CD14-positive monocyte (primary cell): Measurements from ENCODE around the gene IL1R2. TPM values are rescaled to one million over a fixed set of nuclear protein-coding genes. Genes with fewer than 3 reads are reported as not detected.
A peak's percentile ranks its signal among the peaks of the same experiment; 100 is the strongest.
"Not testable (repeated sequence)": the region's sequence is repeated elsewhere in the genome, so short reads cannot be mapped to it uniquely, and the experiment has no call there.

Source experiments
- DNase-seq, 3 donors: peaks; one replicate each; pipeline ENCODE4 v3.0.0-alpha.2; 2011 to 2022
- H2AFZ ChIP-seq: 2 replicates; pipeline ENCODE4 v1.6.0; 2012; ENCODE audit warnings: mild to moderate bottlenecking, low read depth, low read length, inconsistent platforms; ENCODE audit not compliant: insufficient read depth, poor library complexity, severe bottlenecking
- H3K27ac ChIP-seq, 2 donors: 1 replicate in 1 of 2; 2 replicates in 1 of 2; pipeline ENCODE4 v1.5.1; 2012 to 2013; ENCODE audit warnings: low read length in 2 of 2, control low read depth in 1 of 2, inconsistent platforms in 1 of 2, low read depth in 1 of 2, mild to moderate bottlenecking in 1 of 2
- H3K27me3 ChIP-seq, 2 donors: one replicate each; pipeline versions ENCODE4 v1.6.0 to v1.6.1; 2011 to 2013; ENCODE audit warnings: low read length in 2 of 2; ENCODE audit not compliant: control insufficient read depth in 2 of 2, insufficient read depth in 2 of 2
- H3K36me3 ChIP-seq, 2 donors: replicated peaks in 1 of 2; 1 replicate in 1 of 2; 2 replicates in 1 of 2; pipeline versions ENCODE4 v1.5.1 to v1.6.1; 2012 to 2013; ENCODE audit warnings: low read length in 2 of 2, control low read depth in 1 of 2, inconsistent platforms in 1 of 2, mild to moderate bottlenecking in 1 of 2; ENCODE audit not compliant: insufficient read depth in 2 of 2, control insufficient read depth in 1 of 2
- H3K4me1 ChIP-seq, 2 donors: 1 replicate in 1 of 2; 2 replicates in 1 of 2; pipeline versions ENCODE4 v1.5.1 to v1.6.1; 2012 to 2013; ENCODE audit warnings: low read length in 2 of 2, control low read depth in 1 of 2, inconsistent platforms in 1 of 2, mild to moderate bottlenecking in 1 of 2, moderate library complexity in 1 of 2; ENCODE audit not compliant: insufficient read depth in 2 of 2, control insufficient read depth in 1 of 2
- H3K4me2 ChIP-seq: replicated peaks from 2 replicates; pipeline ENCODE3; 2012; ENCODE audit warnings: low read length, moderate library complexity, mild to moderate bottlenecking; ENCODE audit not compliant: poor library complexity, severe bottlenecking; ENCODE audit errors: extremely low read depth
- H3K4me3 ChIP-seq, 3 experiments: fragments of 200-600 bp in 1 of 3; sonication (generic) in 1 of 3; replicated peaks in 1 of 3; 1 replicate in 2 of 3; 2 replicates in 1 of 3; pipeline ENCODE4 v1.5.1; 2011 to 2013; ENCODE audit warnings: low read length in 3 of 3, mild to moderate bottlenecking in 3 of 3, control low read depth in 2 of 3, low read depth in 2 of 3, inconsistent platforms in 1 of 3, moderate library complexity in 1 of 3
- H3K79me2 ChIP-seq: 2 replicates; pipeline ENCODE4 v1.6.0; 2012; ENCODE audit warnings: mild to moderate bottlenecking, control low read depth, inconsistent platforms, low read length, moderate library complexity; ENCODE audit not compliant: insufficient read depth
- H3K9ac ChIP-seq: 2 replicates; pipeline ENCODE4 v1.6.0; 2017; ENCODE audit warnings: low read length, mild to moderate bottlenecking; ENCODE audit not compliant: insufficient read depth, poor library complexity, severe bottlenecking
- H3K9me3 ChIP-seq, 2 donors: replicated peaks in 1 of 2; 1 replicate in 1 of 2; 2 replicates in 1 of 2; pipeline versions ENCODE4 v1.5.1 to v1.6.1; 2012 to 2013; ENCODE audit warnings: low read length in 2 of 2, control low read depth in 1 of 2; ENCODE audit not compliant: control insufficient read depth in 1 of 2, insufficient read depth in 1 of 2
- H4K20me1 ChIP-seq: 2 replicates; pipeline ENCODE4 v1.6.0; 2012; ENCODE audit warnings: mild to moderate bottlenecking, low read length, control low read depth, moderate library complexity; ENCODE audit not compliant: insufficient read depth
- H3K27ac Mint-ChIP-seq, 7 donors: one replicate each; pipeline ENCODE4 v1.8.0; 2020; ENCODE audit warnings: mild to moderate bottlenecking in 7 of 7, mixed read lengths in 7 of 7, moderate library complexity in 6 of 7, inconsistent platforms in 2 of 7
- H3K27me3 Mint-ChIP-seq, 3 donors: one replicate each; pipeline ENCODE4 v1.8.0; 2021 to 2022; ENCODE audit warnings: low read depth in 3 of 3, mild to moderate bottlenecking in 3 of 3, mixed read lengths in 3 of 3, moderate library complexity in 3 of 3, inconsistent platforms in 1 of 3
- H3K36me3 Mint-ChIP-seq, 2 donors: one replicate each; pipeline ENCODE4 v1.8.0; 2020; ENCODE audit warnings: mixed read lengths in 2 of 2, inconsistent platforms in 1 of 2, mild to moderate bottlenecking in 1 of 2
- H3K4me1 Mint-ChIP-seq: one replicate; pipeline ENCODE4 v1.8.0; 2020; ENCODE audit warnings: mild to moderate bottlenecking, mixed read lengths
- H3K4me3 Mint-ChIP-seq, 2 donors: one replicate each; pipeline ENCODE4 v1.8.0; 2020; ENCODE audit warnings: mild to moderate bottlenecking in 2 of 2, mixed read lengths in 2 of 2, moderate library complexity in 1 of 2
- H3K9me3 Mint-ChIP-seq, 7 donors: one replicate each; pipeline ENCODE4 v1.8.0; 2020 to 2022; ENCODE audit warnings: mixed read lengths in 7 of 7, mild to moderate bottlenecking in 6 of 7, moderate library complexity in 6 of 7, inconsistent platforms in 2 of 7
- WGBS: methylation state at CpG from one replicate; pipeline ENCODE4 v1.1.5; 2013; ENCODE audit warnings: missing lambda C conversion rate; ENCODE audit not compliant: insufficient coverage; 5-methylcytosine and 5-hydroxymethylcytosine counted together
- intact Hi-C, 2 donors: fragments of 100-400 bp; cut with micrococcal nuclease; formaldehyde crosslinking; loops; one replicate each; pipeline versions ENCODE4 v1.15.0 to v1.15.1; 2023
- polyA plus RNA-seq, 3 donors: library from polyadenylated mRNA; depleted of rRNA in 1 of 3; unstranded in 2 of 3; stranded (reverse) in 1 of 3; fragments of 300-500 nt in 2 of 3; fragments of >200 nt in 1 of 3; fragmentation: Illumina TruSeq in 2 of 3; gene quantifications; 1 replicate in 2 of 3; 2 replicates in 1 of 3; pipeline ENCODE4 v1.2.3, GENCODE V29; 2012 to 2021
- TF ChIP-seq, protein P1 (sequence below): fragments of 200-600 bp; IDR thresholded peaks from one replicate; pipeline ENCODE4 v1.8.0; 2022; ENCODE audit warnings: antibody characterized with exemption, mild to moderate bottlenecking

The IL1R2 gene
- polyA plus RNA-seq, 3 donors = 5.9 to 12.0 (median 6.2) TPM

DNA sequence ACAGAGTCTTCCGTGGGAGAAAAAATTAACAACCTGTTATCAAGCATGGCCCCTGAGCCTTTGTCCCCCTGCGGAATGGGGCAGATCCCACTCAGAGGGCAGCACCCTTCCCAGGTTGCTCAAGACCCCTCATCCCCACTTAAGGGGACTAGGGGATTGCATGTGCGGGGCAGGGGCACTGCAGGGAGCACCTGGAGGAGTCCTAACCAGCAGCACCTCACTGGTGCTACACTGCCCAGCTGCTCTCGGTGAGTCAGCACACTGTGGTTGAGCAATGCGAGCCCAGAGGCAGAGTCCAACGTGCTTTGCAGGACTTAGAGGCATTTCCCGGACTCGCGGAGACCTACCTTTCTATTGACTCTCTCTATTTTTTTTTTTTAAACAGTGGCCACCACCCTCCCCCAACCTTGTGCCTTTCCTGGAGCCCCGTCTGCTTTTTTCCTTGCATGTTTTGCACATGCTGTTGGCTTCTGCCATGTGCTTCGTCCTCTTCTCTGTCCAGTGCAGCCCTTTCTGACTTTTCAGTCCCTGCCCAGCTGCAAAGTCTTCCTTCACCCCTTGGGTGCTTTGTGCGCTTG, 74.0 kb downstream of the IL1R2 start:
- Histone ChIP-seq H3K9ac (no peak overlapping the region), H2AFZ (no peak overlapping the region), H3K79me2 (no peaks in the 10 kb centered on the region), H3K4me2 (no peak overlapping the region), H3K36me3 (no peaks in the 10 kb centered on the region), H3K9me3 (peaks cover 10 to 13% of the 10 kb centered on the region in 2 donors), H3K27ac (peak overlapping the region in 1 of 2 donors; percentile 38), H3K4me1 (peaks cover 34 to 44% of the 10 kb centered on the region in 2 donors), H3K27me3 (no peaks in the 10 kb centered on the region), H4K20me1 (no peaks in the 10 kb centered on the region), H3K4me3 (peak overlapping the region in 1 of 3 experiments; percentile 25)
- Mint-ChIP-seq H3K9me3 (peaks cover 13 to 30% (median 14%) of the 10 kb centered on the region in 7 donors), H3K4me1 (peaks cover 41% of the 10 kb centered on the region), H3K36me3 (peaks cover 2 to 18% of the 10 kb centered on the region in 2 donors), H3K27ac (peak overlapping the region in 4 of 7 donors; percentile 23 to 70 (median 58)), H3K27me3 (peaks cover 3 to 6% (median 4%) of the 10 kb centered on the region in 3 donors), H3K4me3 (peak overlapping the region in 1 of 2 donors; percentile 64)
- peak; percentile 35 to 62 (median 51) for DNase-seq
- TF ChIP-seq, protein P1, sequence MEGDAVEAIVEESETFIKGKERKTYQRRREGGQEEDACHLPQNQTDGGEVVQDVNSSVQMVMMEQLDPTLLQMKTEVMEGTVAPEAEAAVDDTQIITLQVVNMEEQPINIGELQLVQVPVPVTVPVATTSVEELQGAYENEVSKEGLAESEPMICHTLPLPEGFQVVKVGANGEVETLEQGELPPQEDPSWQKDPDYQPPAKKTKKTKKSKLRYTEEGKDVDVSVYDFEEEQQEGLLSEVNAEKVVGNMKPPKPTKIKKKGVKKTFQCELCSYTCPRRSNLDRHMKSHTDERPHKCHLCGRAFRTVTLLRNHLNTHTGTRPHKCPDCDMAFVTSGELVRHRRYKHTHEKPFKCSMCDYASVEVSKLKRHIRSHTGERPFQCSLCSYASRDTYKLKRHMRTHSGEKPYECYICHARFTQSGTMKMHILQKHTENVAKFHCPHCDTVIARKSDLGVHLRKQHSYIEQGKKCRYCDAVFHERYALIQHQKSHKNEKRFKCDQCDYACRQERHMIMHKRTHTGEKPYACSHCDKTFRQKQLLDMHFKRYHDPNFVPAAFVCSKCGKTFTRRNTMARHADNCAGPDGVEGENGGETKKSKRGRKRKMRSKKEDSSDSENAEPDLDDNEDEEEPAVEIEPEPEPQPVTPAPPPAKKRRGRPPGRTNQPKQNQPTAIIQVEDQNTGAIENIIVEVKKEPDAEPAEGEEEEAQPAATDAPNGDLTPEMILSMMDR = no peak
- 47% methylated on average over 10 of the region's 12 CpGs for WGBS
- intact Hi-C loops = loop anchor here in 1 of 2 donors (2.0 to 5.0 kb wide), 2 partner anchors 13 to 37 kb away; no protein-coding TSS in a partner anchor

DNA sequence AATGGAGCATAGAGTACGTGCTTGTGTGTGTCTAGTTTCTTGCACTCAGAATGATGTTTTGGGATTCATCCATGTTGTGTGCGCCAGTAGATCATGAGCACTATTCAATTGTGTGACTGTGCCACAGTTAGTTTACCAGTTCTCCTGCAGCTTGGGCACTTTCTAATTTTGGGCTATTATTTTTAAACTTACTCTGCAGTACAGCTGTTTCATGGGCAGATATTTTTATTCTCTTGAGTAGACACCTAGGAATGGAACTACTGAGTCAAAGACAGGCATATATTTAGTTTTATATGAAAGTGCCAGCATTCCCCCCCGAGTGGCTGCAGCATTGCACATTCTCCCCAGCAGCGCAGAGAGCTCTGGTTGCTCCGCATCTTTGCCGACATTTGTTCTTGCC, 74.8 kb downstream of the IL1R2 start:
- Mint-ChIP-seq H3K36me3 (peaks cover 2 to 18% of the 10 kb centered on the region in 2 donors), H3K27me3 (peaks cover 3 to 6% (median 4%) of the 10 kb centered on the region in 3 donors), H3K9me3 (peaks cover 13 to 30% (median 14%) of the 10 kb centered on the region in 7 donors), H3K4me3 (no peak overlapping the region), H3K27ac (no peak overlapping the region), H3K4me1 (peaks cover 41% of the 10 kb centered on the region)
- DNase-seq = no peak
- H3K9me3 ChIP-seq = peaks cover 10 to 13% of the 10 kb centered on the region in 2 donors
- no peaks in the 10 kb centered on the region for H3K36me3 ChIP-seq
- H3K4me3 ChIP-seq = no peak overlapping the region
- H3K27ac ChIP-seq = no peak overlapping the region
- H3K4me1 ChIP-seq = peaks cover 34 to 44% of the 10 kb centered on the region in 2 donors
- 95% methylated on average over 6 of the region's 6 CpGs for WGBS
- TF ChIP-seq, protein P1 = no peak
- no peaks in the 10 kb centered on the region for H4K20me1 ChIP-seq
- H3K79me2 ChIP-seq = no peaks in the 10 kb centered on the region
- no peak overlapping the region for H2AFZ ChIP-seq
- intact Hi-C loops = loop anchor here in 1 of 2 donors (5.0 kb wide), 1 partner anchor 36 kb away; no protein-coding TSS in a partner anchor
- H3K9ac ChIP-seq = no peak overlapping the region
- H3K27me3 ChIP-seq = no peaks in the 10 kb centered on the region
- H3K4me2 ChIP-seq = no peak overlapping the region

DNA sequence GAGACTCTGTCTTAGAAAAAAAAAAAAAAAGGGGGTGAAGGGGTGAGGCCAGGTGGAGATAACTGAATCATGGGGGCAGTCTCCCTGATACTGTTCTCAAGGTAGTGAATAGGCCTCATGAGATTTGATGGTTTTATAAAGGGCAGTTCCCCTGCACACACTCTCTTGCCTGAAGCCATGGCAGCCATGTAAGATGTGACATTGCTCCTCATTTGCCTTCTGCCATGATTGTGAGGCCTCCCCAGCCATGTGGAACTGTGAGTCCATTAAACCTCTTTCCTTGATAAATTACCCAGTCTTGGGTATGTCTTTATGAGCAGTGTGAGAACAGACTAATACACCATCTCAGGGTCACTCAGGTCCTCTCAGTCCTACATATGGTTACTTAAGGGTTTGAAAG, 76.4 kb downstream of the IL1R2 start:
- Histone ChIP-seq H3K4me1 (peaks cover 29 to 31% of the 10 kb centered on the region in 2 donors), H3K9me3 (peaks cover 10 to 13% of the 10 kb centered on the region in 2 donors)
- H3K4me3 ChIP-seq, DNase-seq, H2AFZ ChIP-seq, H3K4me2 ChIP-seq, H3K27ac ChIP-seq, H3K27me3 ChIP-seq, H3K4me3 Mint-ChIP-seq, H3K36me3 ChIP-seq, H3K27ac Mint-ChIP-seq, H3K79me2 ChIP-seq, H4K20me1 ChIP-seq, H3K9ac ChIP-seq, H3K27me3 Mint-ChIP-seq: not testable (repeated sequence)
- H3K4me1 Mint-ChIP-seq = peaks cover 28% of the 10 kb centered on the region
- H3K9me3 Mint-ChIP-seq = peaks cover 13 to 30% (median 14%) of the 10 kb centered on the region in 7 donors
- intact Hi-C loops = loop anchor here in 1 of 2 donors (5.0 kb wide), 1 partner anchor 34 kb away; no protein-coding TSS in a partner anchor
- peaks cover 2 to 18% of the 10 kb centered on the region in 2 donors for H3K36me3 Mint-ChIP-seq
